Caco-2 (cell line): ENCODE data around the gene RRP15. TPM values are rescaled to one million over a fixed set of nuclear protein-coding genes. Genes with fewer than 3 reads are reported as not detected.

Experiments used
- BruUV-seq: library from RNA; stranded (reverse); fragments of 400-500 nt; replicated peaks from 2 replicates; lab custom pipeline; 2021; lab: Mats Ljungman, UMichigan
- CTCF ChIA-PET: fragments of 300-600 bp; sonication (Branson Sonifier 250); formaldehyde crosslinking; loops from one replicate; lab custom pipeline; 2022; ENCODE audit warnings: antibody characterized with exemption; lab: Charles Lee
- POLR2A ChIA-PET: fragments of 300-600 bp; sonication (Branson Sonifier 250); formaldehyde crosslinking; loops from one replicate; lab custom pipeline; 2022; ENCODE audit warnings: antibody characterized with exemption; lab: Charles Lee
- DNase-seq, 2 experiments: peaks; one replicate each; pipeline versions ENCODE4 v3.0.0 to v3.0.0-alpha.2; 2020 to 2022
- H3K27me3 ChIP-seq: replicated peaks from 2 replicates; pipeline ENCODE4 v1.6.0; 2011; ENCODE audit warnings: low read length; ENCODE audit not compliant: control insufficient read depth, insufficient read depth
- H3K36me3 ChIP-seq: 2 replicates; pipeline ENCODE4 v1.5.1; 2011; ENCODE audit warnings: low read length; ENCODE audit not compliant: control insufficient read depth, insufficient read depth
- H3K4me1 ChIP-seq: fragments of 250-450 bp; sonication (Bioruptor Pico); 2 replicates; pipeline ENCODE4 v1.5.1; 2020; ENCODE audit warnings: mild to moderate bottlenecking
- H3K4me3 ChIP-seq: 2 replicates; pipeline ENCODE4 v1.5.1; 2011; ENCODE audit warnings: low read depth, mild to moderate bottlenecking, control low read depth, low read length
- H3K9me3 ChIP-seq: fragments of 250-450 bp; sonication (Bioruptor Pico); 2 replicates; pipeline ENCODE4 v1.5.1; 2020; ENCODE audit warnings: mild to moderate bottlenecking, moderate library complexity
- H3K27ac Mint-ChIP-seq: one replicate; pipeline ENCODE4 v1.8.0; 2022; ENCODE audit warnings: mixed read lengths; ENCODE audit not compliant: unreplicated experiment
- H3K27me3 Mint-ChIP-seq: one replicate; pipeline ENCODE4 v1.8.0; 2022; ENCODE audit warnings: mixed read lengths; ENCODE audit not compliant: insufficient read depth, unreplicated experiment
- H3K36me3 Mint-ChIP-seq: one replicate; pipeline ENCODE4 v1.8.0; 2022; ENCODE audit warnings: mild to moderate bottlenecking, mixed read lengths; ENCODE audit not compliant: insufficient read depth, unreplicated experiment
- H3K4me1 Mint-ChIP-seq: one replicate; pipeline ENCODE4 v1.8.0; 2022; ENCODE audit warnings: low read depth, mixed read lengths; ENCODE audit not compliant: unreplicated experiment
- H3K4me3 Mint-ChIP-seq: one replicate; pipeline ENCODE4 v1.8.0; 2022; ENCODE audit warnings: mild to moderate bottlenecking, moderate library complexity, mixed read lengths; ENCODE audit not compliant: unreplicated experiment
- H3K9me3 Mint-ChIP-seq: one replicate; pipeline ENCODE4 v1.8.0; 2022; ENCODE audit warnings: mixed read lengths; ENCODE audit not compliant: unreplicated experiment
- intact Hi-C: fragments of 100-400 bp; cut with micrococcal nuclease; formaldehyde crosslinking; loops from one replicate; pipeline ENCODE4 v1.10.0; 2022; ENCODE audit not compliant: unreplicated experiment
- total RNA-seq: library from RNA; stranded (reverse); gene quantifications from 2 replicates; pipeline ENCODE4 v1.2.3, GENCODE V29; 2022
- TF ChIP-seq, protein P1 (sequence below), 2 experiments: fragments of 200-600 bp in 1 of 2; IDR thresholded peaks; 1 replicate in 1 of 2; 2 replicates in 1 of 2; pipeline versions ENCODE4 v1.5.1 to v1.8.0; 2011 to 2022; ENCODE audit warnings: antibody characterized with exemption in 1 of 2, control low read depth in 1 of 2, inconsistent platforms in 1 of 2, low read depth in 1 of 2, low read length in 1 of 2, mild to moderate bottlenecking in 1 of 2, moderate library complexity in 1 of 2; ENCODE audit not compliant: insufficient read depth in 1 of 2, severe bottlenecking in 1 of 2, unreplicated experiment in 1 of 2

Gene RRP15
- total RNA-seq, 1 experiment from 2014 or later = 44.5 TPM

DNA sequence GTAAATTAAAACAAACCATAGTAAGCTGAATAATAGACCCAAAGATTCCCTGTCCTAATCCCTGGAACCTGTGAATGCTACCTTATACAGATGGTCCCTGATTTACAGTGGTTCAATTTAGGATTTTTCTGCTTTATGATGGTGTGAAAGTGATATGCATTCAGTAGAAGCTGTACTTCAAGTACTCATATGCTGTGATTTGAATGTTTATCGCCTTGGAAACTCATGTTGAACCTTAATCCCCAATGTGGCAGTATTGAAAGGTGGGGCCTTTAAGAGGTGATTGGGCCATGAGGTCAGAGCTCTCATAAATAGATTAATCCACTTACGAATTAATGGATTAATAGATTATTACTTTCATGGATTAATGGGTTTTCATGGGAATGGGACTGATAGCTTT is 10.6 kb upstream of the RRP15 start:
- ChIA-PET POLR2A (no interaction called here), CTCF (no interaction called here)
- intact Hi-C loops = no loop called here
- Histone ChIP-seq H3K36me3 (no peaks in the 10 kb centered on the region), H3K9me3 (no peaks in the 10 kb centered on the region), H3K4me1 (no peaks in the 10 kb centered on the region), H3K4me3 (no peak overlapping the region), H3K27me3 (no peaks in the 10 kb centered on the region)
- Mint-ChIP-seq H3K4me3 (no peak overlapping the region), H3K27ac (no peak overlapping the region), H3K9me3 (no peaks in the 10 kb centered on the region), H3K4me1 (no peaks in the 10 kb centered on the region), H3K27me3 (peaks cover 7% of the 10 kb centered on the region), H3K36me3 (no peaks in the 10 kb centered on the region)
- TF ChIP-seq, protein P1, sequence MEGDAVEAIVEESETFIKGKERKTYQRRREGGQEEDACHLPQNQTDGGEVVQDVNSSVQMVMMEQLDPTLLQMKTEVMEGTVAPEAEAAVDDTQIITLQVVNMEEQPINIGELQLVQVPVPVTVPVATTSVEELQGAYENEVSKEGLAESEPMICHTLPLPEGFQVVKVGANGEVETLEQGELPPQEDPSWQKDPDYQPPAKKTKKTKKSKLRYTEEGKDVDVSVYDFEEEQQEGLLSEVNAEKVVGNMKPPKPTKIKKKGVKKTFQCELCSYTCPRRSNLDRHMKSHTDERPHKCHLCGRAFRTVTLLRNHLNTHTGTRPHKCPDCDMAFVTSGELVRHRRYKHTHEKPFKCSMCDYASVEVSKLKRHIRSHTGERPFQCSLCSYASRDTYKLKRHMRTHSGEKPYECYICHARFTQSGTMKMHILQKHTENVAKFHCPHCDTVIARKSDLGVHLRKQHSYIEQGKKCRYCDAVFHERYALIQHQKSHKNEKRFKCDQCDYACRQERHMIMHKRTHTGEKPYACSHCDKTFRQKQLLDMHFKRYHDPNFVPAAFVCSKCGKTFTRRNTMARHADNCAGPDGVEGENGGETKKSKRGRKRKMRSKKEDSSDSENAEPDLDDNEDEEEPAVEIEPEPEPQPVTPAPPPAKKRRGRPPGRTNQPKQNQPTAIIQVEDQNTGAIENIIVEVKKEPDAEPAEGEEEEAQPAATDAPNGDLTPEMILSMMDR (IDR thresholded peaks at IDR 0.05; ENCODE audit: insufficient read depth in 1 of 2, low read depth in 1 of 2, low read length in 1 of 2, severe bottlenecking in 1 of 2, unreplicated experiment in 1 of 2) = no peak
- BruUV-seq = no TSS peak
- DNase-seq = no peak

DNA sequence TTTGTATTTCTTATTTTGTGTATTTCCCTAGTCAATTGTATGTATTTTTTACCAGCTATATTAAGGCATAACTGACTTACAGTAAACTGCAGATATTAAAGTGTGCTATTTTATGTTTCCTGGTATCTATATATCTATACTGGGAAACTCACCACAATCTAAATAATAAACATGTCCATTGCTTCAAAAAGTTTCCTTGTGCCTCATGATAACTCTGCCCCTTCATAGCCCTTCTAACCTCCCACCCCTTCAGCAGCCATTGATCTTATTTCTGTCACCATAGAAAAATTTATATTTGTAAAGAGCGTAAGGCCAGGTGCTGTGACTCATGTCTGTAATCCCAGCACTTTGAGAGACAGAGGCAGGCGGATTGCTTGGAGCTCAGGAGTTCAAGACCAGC is 9.3 kb upstream of the RRP15 start:
- Mint-ChIP-seq H3K9me3 (no peaks in the 10 kb centered on the region), H3K4me3 (no peak overlapping the region), H3K27me3 (peaks cover 7% of the 10 kb centered on the region), H3K36me3 (no peaks in the 10 kb centered on the region), H3K27ac (no peak overlapping the region), H3K4me1 (no peaks in the 10 kb centered on the region)
- Histone ChIP-seq H3K27me3 (no peaks in the 10 kb centered on the region), H3K36me3 (no peaks in the 10 kb centered on the region), H3K4me1 (no peaks in the 10 kb centered on the region), H3K9me3 (no peaks in the 10 kb centered on the region), H3K4me3 (no peak overlapping the region)
- ChIA-PET POLR2A (no interaction called here), CTCF (no interaction called here)
- intact Hi-C loops = no loop called here
- DNase-seq = no peak
- TF ChIP-seq, protein P1 (IDR thresholded peaks at IDR 0.05; ENCODE audit: insufficient read depth in 1 of 2, low read depth in 1 of 2, low read length in 1 of 2, severe bottlenecking in 1 of 2, unreplicated experiment in 1 of 2) = no peak
- BruUV-seq = no TSS peak

DNA sequence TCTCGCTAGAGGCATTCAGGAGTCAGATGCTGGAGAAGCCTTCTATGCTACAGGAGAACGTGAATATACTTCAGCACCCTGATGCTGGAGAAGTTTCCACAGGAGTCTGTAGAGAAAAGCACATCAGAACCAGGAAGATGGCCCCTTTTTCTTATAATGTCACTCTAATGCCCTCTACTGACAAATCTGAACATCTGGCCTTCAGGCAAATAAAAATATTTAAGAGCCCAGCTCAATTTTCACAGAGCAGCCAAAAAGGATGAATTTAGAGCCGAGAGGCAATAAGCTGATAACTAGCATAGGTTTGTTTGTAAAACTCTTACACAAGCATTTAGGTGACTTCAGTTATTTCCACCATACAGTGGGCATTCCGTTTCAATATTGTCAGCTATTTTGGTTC is 3.8 kb upstream of the RRP15 start:
- BruUV-seq = no TSS peak
- no peak for DNase-seq
- Histone ChIP-seq H3K4me3 (no peak overlapping the region), H3K27me3 (no peaks in the 10 kb centered on the region), H3K36me3 (no peaks in the 10 kb centered on the region), H3K9me3 (no peaks in the 10 kb centered on the region; the same call in 1 of the 2 replicates), H3K4me1 (peaks cover 5% of the 10 kb centered on the region; the same call in 1 of the 2 replicates)
- Mint-ChIP-seq H3K9me3 (no peaks in the 10 kb centered on the region), H3K27ac (no peak overlapping the region), H3K4me1 (peaks cover 3% of the 10 kb centered on the region), H3K36me3 (peaks cover 6% of the 10 kb centered on the region), H3K27me3 (peaks cover 2% of the 10 kb centered on the region), H3K4me3 (no peak overlapping the region)
- intact Hi-C loops = loop anchor here (1.0 kb wide), 1 partner anchor 22 kb away; no protein-coding TSS in a partner anchor
- CTCF ChIA-PET = interaction anchor here (0.6 to 2.2 kb wide), 2 partner anchors 18 to 22 kb away, joined by 4 to 18 read pairs; no protein-coding TSS in a partner anchor
- TF ChIP-seq, protein P1 (IDR thresholded peaks at IDR 0.05; ENCODE audit: insufficient read depth in 1 of 2, low read depth in 1 of 2, low read length in 1 of 2, severe bottlenecking in 1 of 2, unreplicated experiment in 1 of 2) = no peak
- POLR2A ChIA-PET = no interaction called here
